Smooth muscle cell (in vitro differentiated cells): ENCODE measurements around the gene ZDHHC5. TPM values are rescaled to one million over a fixed set of nuclear protein-coding genes. Genes with fewer than 3 reads are reported as not detected.
A peak's percentile ranks its signal among the peaks of the same experiment; 100 is the strongest.
"Not testable (repeated sequence)": the region's sequence is repeated elsewhere in the genome, so short reads cannot be mapped to it uniquely, and the experiment has no call there.

ENCODE experiments used
- DNase-seq: peaks from one replicate; lab custom pipeline; 2025; ENCODE audit not compliant: unreplicated experiment; lab: John Stamatoyannopoulos, UW
- H2AFZ ChIP-seq: fragments of 200-600 bp; sonication (generic); 2 replicates; pipeline ENCODE4 v1.6.0; 2016; ENCODE audit warnings: antibody characterized with exemption, low read depth, mild to moderate bottlenecking
- H3F3A ChIP-seq: fragments of 200-600 bp; sonication (generic); 2 replicates; pipeline ENCODE4 v1.6.0; 2017; ENCODE audit warnings: antibody characterized with exemption, low read depth
- H3K27ac ChIP-seq: fragments of 200-600 bp; sonication (generic); 2 replicates; pipeline ENCODE4 v1.5.1; 2016; ENCODE audit warnings: low read depth, mild to moderate bottlenecking
- H3K27me3 ChIP-seq: fragments of 200-600 bp; sonication (generic); 2 replicates; pipeline ENCODE4 v1.6.1; 2016; ENCODE audit warnings: low read depth, mild to moderate bottlenecking
- H3K36me3 ChIP-seq: fragments of 200-600 bp; sonication (generic); 2 replicates; pipeline ENCODE4 v1.5.1; 2016; ENCODE audit warnings: low read depth
- H3K4me1 ChIP-seq: fragments of 200-600 bp; sonication (generic); 2 replicates; pipeline ENCODE4 v1.5.1; 2016; ENCODE audit warnings: low read depth
- H3K4me2 ChIP-seq: fragments of 200-600 bp; sonication (generic); 2 replicates; pipeline ENCODE4 v1.6.0; 2016; ENCODE audit warnings: mild to moderate bottlenecking
- H3K4me3 ChIP-seq: fragments of 200-600 bp; sonication (generic); 2 replicates; pipeline ENCODE4 v1.5.1; 2016; ENCODE audit warnings: mild to moderate bottlenecking
- H3K79me2 ChIP-seq: fragments of 200-600 bp; sonication (generic); 2 replicates; pipeline ENCODE4 v1.6.0; 2016; ENCODE audit warnings: low read depth, mild to moderate bottlenecking
- H3K9ac ChIP-seq: fragments of 200-600 bp; sonication (generic); 2 replicates; pipeline ENCODE4 v1.6.0; 2016; ENCODE audit warnings: low read depth
- H3K9me3 ChIP-seq: fragments of 200-600 bp; sonication (generic); replicated peaks from 2 replicates; pipeline ENCODE4 v1.5.1; 2016; ENCODE audit warnings: low read depth
- H4K20me1 ChIP-seq: fragments of 200-600 bp; sonication (generic); 2 replicates; pipeline ENCODE4 v1.6.0; 2016; ENCODE audit warnings: low read depth
- CTCF ChIP-seq: fragments of 200-600 bp; sonication (generic); IDR thresholded peaks from 2 replicates; pipeline ENCODE4 v1.5.1; 2017; ENCODE audit warnings: borderline replicate concordance, mild to moderate bottlenecking, antibody characterized with exemption; ENCODE audit not compliant: insufficient read depth, poor library complexity, severe bottlenecking
- WGBS: methylation state at CpG from one replicate; pipeline ENCODE4 v1.1.7; 2016; ENCODE audit warnings: low lambda C conversion rate; 5-methylcytosine and 5-hydroxymethylcytosine counted together
- polyA plus RNA-seq: library from polyadenylated mRNA; unstranded; fragments of >200 nt; fragmentation: Nextera tagmentation; extraction: Ambion mirVana; gene quantifications from 2 replicates; pipeline ENCODE4 v1.2.1, GENCODE V29; 2016
- total RNA-seq: library from RNA; depleted of rRNA; stranded (reverse); fragments of >200 nt; gene quantifications from 2 replicates; pipeline ENCODE4 v1.2.3, GENCODE V29; 2014

The ZDHHC5 gene
- total and polyA plus RNA-seq, 2 experiments from 2014 or later, result 34.5 to 38.0 TPM

- Histone ChIP-seq H3K4me3 (peak overlapping the region; percentile 87), H3K27me3 (no peaks in the 10 kb centered on the region), H2AFZ (no peak overlapping the region), H3K4me1 (peaks cover 18% of the 10 kb centered on the region), H3K79me2 (peaks cover 65% of the 10 kb centered on the region), H3K9ac (no peak overlapping the region), H4K20me1 (no peaks in the 10 kb centered on the region), H3K4me2 (peak overlapping the region; percentile 93), H3F3A (no peaks in the 10 kb centered on the region), H3K36me3 (no peaks in the 10 kb centered on the region), H3K27ac (no peak overlapping the region), H3K9me3 (no peaks in the 10 kb centered on the region)
- no peak for DNase-seq
- TF ChIP-seq CTCF, result no peak
- WGBS, result 97% methylated on average over 2 of the region's 2 CpGs
Measured at GRCh38 chr11:57713835-57714234, 45.9 kb downstream of the ZDHHC5 start.

GRCh38 chr11:57716726-57717125 is 48.8 kb downstream of the ZDHHC5 start:
- not testable (repeated sequence) for H3K9ac ChIP-seq, H3K4me3 ChIP-seq, DNase-seq, H3K4me2 ChIP-seq, H3F3A ChIP-seq, H3K27ac ChIP-seq, H3K36me3 ChIP-seq, H2AFZ ChIP-seq, H3K9me3 ChIP-seq, H3K4me1 ChIP-seq, H3K27me3 ChIP-seq
- H3K79me2 ChIP-seq, result peaks cover 66% of the 10 kb centered on the region
- 100% methylated on average over 9 of the region's 34 CpGs for WGBS
- H4K20me1 ChIP-seq, result peaks cover 26% of the 10 kb centered on the region

- no peak for TF ChIP-seq CTCF
- DNase-seq, result no peak
Measured at GRCh38 chr11:57727185-57727584, 59.3 kb downstream of the ZDHHC5 start.

GRCh38 chr11:57728829-57729228 is 60.9 kb downstream of the ZDHHC5 start:
- H3K79me2 ChIP-seq, result peaks cover 79% of the 10 kb centered on the region
- no peak overlapping the region for H3K27ac ChIP-seq
- 80% methylated on average over 7 of the region's 7 CpGs for WGBS
- no peaks in the 10 kb centered on the region for H3F3A ChIP-seq
- H3K36me3 ChIP-seq, result no peaks in the 10 kb centered on the region
- no peaks in the 10 kb centered on the region for H3K9me3 ChIP-seq
- no peak overlapping the region for H2AFZ ChIP-seq
- H3K4me1 ChIP-seq, result no peaks in the 10 kb centered on the region
- no peak overlapping the region for H3K4me2 ChIP-seq
- H3K9ac ChIP-seq, result no peak overlapping the region
- H3K27me3 ChIP-seq, result no peaks in the 10 kb centered on the region
- no peak overlapping the region for H3K4me3 ChIP-seq
- TF ChIP-seq CTCF, result no peak
- peaks cover 56% of the 10 kb centered on the region for H4K20me1 ChIP-seq
- DNase-seq, result no peak

More at GRCh38 chr11:57727185-57727584, 59.3 kb downstream of the ZDHHC5 start:
- H3K27ac ChIP-seq, result no peak overlapping the region
- no peak overlapping the region for H3K4me3 ChIP-seq
- peaks cover 82% of the 10 kb centered on the region for H3K79me2 ChIP-seq
- no peaks in the 10 kb centered on the region for H3K4me1 ChIP-seq
- H3K36me3 ChIP-seq, result no peaks in the 10 kb centered on the region
- no peaks in the 10 kb centered on the region for H3F3A ChIP-seq
- WGBS, result 85% methylated on average over 2 of the region's 2 CpGs
- peaks cover 63% of the 10 kb centered on the region for H4K20me1 ChIP-seq
- H3K9ac ChIP-seq, result no peak overlapping the region
- no peak overlapping the region for H3K4me2 ChIP-seq
- H3K27me3 ChIP-seq, result no peaks in the 10 kb centered on the region
- no peaks in the 10 kb centered on the region for H3K9me3 ChIP-seq
- no peak overlapping the region for H2AFZ ChIP-seq
